Right lobe of liver (tissue), 6 donors: ENCODE data around the gene ALDH16A1. TPM values are rescaled to one million over a fixed set of nuclear protein-coding genes. Genes with fewer than 3 reads are reported as not detected.

ENCODE experiments used
- ATAC-seq, 4 donors: fragments of 200-7000 bp; cut with Tn5 transposase; one replicate each; pipeline ENCODE4 v1.9.1; 2020; ENCODE audit warnings: mild to moderate bottlenecking in 4 of 4, moderate library complexity in 4 of 4
- DNase-seq, 3 donors: peaks; one replicate each; pipeline ENCODE4 v3.0.0-alpha.2; 2020
- H3K27ac ChIP-seq, 3 donors: fragments of 200-600 bp; one replicate each; pipeline ENCODE4 v1.8.0; 2022
- H3K27me3 ChIP-seq, 2 donors: fragments of 200-600 bp; one replicate each; pipeline ENCODE4 v1.8.0; 2022
- H3K36me3 ChIP-seq, 4 donors: fragments of 200-600 bp; sonication (generic) in 1 of 4; one replicate each; pipeline versions ENCODE4 v1.5.1 to v1.8.0; 2017 to 2022; ENCODE audit warnings: control low read depth in 1 of 4
- H3K4me1 ChIP-seq, 4 donors: fragments of 200-600 bp; sonication (generic) in 1 of 4; one replicate each; pipeline versions ENCODE4 v1.5.1 to v1.8.0; 2017 to 2022; ENCODE audit warnings: control low read depth in 1 of 4
- H3K4me3 ChIP-seq, 3 donors: fragments of 200-600 bp; one replicate each; pipeline ENCODE4 v1.8.0; 2022
- H3K9me3 ChIP-seq, 4 donors: fragments of 200-600 bp; sonication (generic) in 1 of 4; one replicate each; pipeline versions ENCODE4 v1.5.1 to v1.8.0; 2017 to 2022; ENCODE audit warnings: control low read depth in 1 of 4
- CTCF ChIP-seq, 4 donors: fragments of 200-600 bp in 3 of 4; fragments of 450-650 bp in 1 of 4; IDR thresholded peaks; one replicate each; pipeline versions ENCODE4 v1.5.1 to v1.8.0; 2016 to 2022; ENCODE audit warnings: antibody characterized with exemption in 4 of 4, mild to moderate bottlenecking in 2 of 4
- POLR2A ChIP-seq: fragments of 450-650 bp; IDR thresholded peaks from one replicate; pipeline ENCODE4 v1.6.1; 2017; ENCODE audit warnings: antibody characterized with exemption, mild to moderate bottlenecking
- WGBS: methylation state at CpG from one replicate; pipeline ENCODE4 v1.1.6; 2018; ENCODE audit warnings: low coverage, low lambda C conversion rate; ENCODE audit not compliant: insufficient coverage; ENCODE audit errors: missing lambda C conversion rate; 5-methylcytosine and 5-hydroxymethylcytosine counted together
- intact Hi-C, 2 donors: fragments of 100-400 bp; cut with DNase I; formaldehyde crosslinking; loops; one replicate each; pipeline versions ENCODE4 v1.11.2 to v1.14.1; 2022
- total RNA-seq, 6 experiments: library from RNA; depleted of rRNA in 2 of 6; stranded (reverse); fragments of >200 nt in 2 of 6; fragmentation: NEBNext Ultra II Directional in 3 of 6; extraction: Animal tissue kit (Norgen Biotek cat#: 25700) in 3 of 6; gene quantifications; one replicate each; pipeline versions ENCODE4 v1.1.0 to v1.2.4, GENCODE V29; 2016 to 2023
- donor health status: DM: no; HTN: yes; CAD: no.
- donor health status: DM: no; HTN: no; CAD: no.
- donor health status: DM: no; HTN: no; CAD: no.
- donor health status: DM: no; HTN: yes; CAD: no.
- donor health status: DM: no; HTN: yes; CAD: no.

Gene ALDH16A1
- total RNA-seq, 6 experiments from 2014 or later = 14.4 to 29.6 (median 19.8) TPM

- DNase-seq (no peak), ATAC-seq (no peak)
- no peak overlapping the region for H3K27ac ChIP-seq
- H3K36me3 ChIP-seq = no peaks in the 10 kb centered on the region
- H3K27me3 ChIP-seq = peaks cover 7 to 20% of the 10 kb centered on the region in 2 donors
- no peak overlapping the region for H3K4me3 ChIP-seq
- 19% methylated on average over 14 of the region's 42 CpGs for WGBS
- TF ChIP-seq POLR2A (no peak), CTCF (IDR thresholded peaks at IDR 0.05) (no peak)
- H3K4me1 ChIP-seq = no peaks in the 10 kb centered on the region
- intact Hi-C loops = loop anchor here (5.0 to 10.0 kb wide), 2 partner anchors 39 to 182 kb away; no protein-coding TSS in a partner anchor
- no peaks in the 10 kb centered on the region for H3K9me3 ChIP-seq
These were observed 16.5 kb upstream of the ALDH16A1 start for GRCh38 chr19:49436381-49437017.

- Histone ChIP-seq H3K27ac (no peak overlapping the region), H3K36me3 (no peaks in the 10 kb centered on the region), H3K27me3 (peaks cover 3 to 15% of the 10 kb centered on the region in 2 donors), H3K4me3 (no peak overlapping the region), H3K9me3 (no peaks in the 10 kb centered on the region), H3K4me1 (no peaks in the 10 kb centered on the region)
- WGBS = 15% methylated on average over 8 of the region's 8 CpGs
- ATAC-seq (no peak), DNase-seq (no peak)
- intact Hi-C loops = loop anchor here (5.0 to 10.0 kb wide), 2 partner anchors 40 to 182 kb away; no protein-coding TSS in a partner anchor
- TF ChIP-seq CTCF (IDR thresholded peaks at IDR 0.05) (no peak), POLR2A (no peak)
These were observed 15.8 kb upstream of the ALDH16A1 start for GRCh38 chr19:49437231-49437630.

GRCh38 chr19:49438261-49438660 is 14.8 kb upstream of the ALDH16A1 start:
- ATAC-seq (no peak), DNase-seq (no peak)
- TF ChIP-seq POLR2A (no peak), CTCF (IDR thresholded peaks at IDR 0.05) (no peak)
- no peaks in the 10 kb centered on the region for H3K4me1 ChIP-seq
- H3K27me3 ChIP-seq = peaks cover 0 to 4% of the 10 kb centered on the region in 2 donors
- 3% methylated on average over 6 of the region's 6 CpGs for WGBS
- no peaks in the 10 kb centered on the region for H3K36me3 ChIP-seq
- H3K27ac ChIP-seq = no peak overlapping the region
- intact Hi-C loops = loop anchor here (5.0 to 10.0 kb wide), 2 partner anchors 41 to 183 kb away; no protein-coding TSS in a partner anchor
- H3K4me3 ChIP-seq = no peak overlapping the region
- H3K9me3 ChIP-seq = no peaks in the 10 kb centered on the region

GRCh38 chr19:49439836-49440235 is 13.2 kb upstream of the ALDH16A1 start:
- no peaks in the 10 kb centered on the region for H3K4me1 ChIP-seq
- DNase-seq (no peak), ATAC-seq (no peak)
- H3K36me3 ChIP-seq = no peaks in the 10 kb centered on the region
- no peak overlapping the region for H3K27ac ChIP-seq
- H3K27me3 ChIP-seq = peaks cover 0 to 4% of the 10 kb centered on the region in 2 donors
- H3K4me3 ChIP-seq = no peak overlapping the region
- no peak for TF ChIP-seq CTCF (IDR thresholded peaks at IDR 0.05)
- TF ChIP-seq POLR2A = no peak
- WGBS = 29% methylated on average over 5 of the region's 6 CpGs
- H3K9me3 ChIP-seq = no peaks in the 10 kb centered on the region
- intact Hi-C loops = loop anchor here (5.0 to 10.0 kb wide), 2 partner anchors 43 to 185 kb away; no protein-coding TSS in a partner anchor
